Epithelial cell of esophagus (primary cell): ENCODE measurements around the gene CAMKV.

Experiments used
- DNase-seq: peaks from one replicate; pipeline ENCODE4 v3.0.0; 2010; ENCODE audit warnings: low read depth
- H3K4me3 ChIP-seq: 2 replicates; pipeline ENCODE4 v1.5.1; 2011; ENCODE audit warnings: mild to moderate bottlenecking, low read length, control low read depth
- TF ChIP-seq, protein P1 (sequence below): IDR thresholded peaks from 2 replicates; pipeline ENCODE4 v1.5.1; 2011; ENCODE audit warnings: low read depth, mild to moderate bottlenecking, low read length, control low read depth, inconsistent platforms; ENCODE audit not compliant: insufficient read depth; ENCODE audit errors: missing control alignments

Gene CAMKV

DNA sequence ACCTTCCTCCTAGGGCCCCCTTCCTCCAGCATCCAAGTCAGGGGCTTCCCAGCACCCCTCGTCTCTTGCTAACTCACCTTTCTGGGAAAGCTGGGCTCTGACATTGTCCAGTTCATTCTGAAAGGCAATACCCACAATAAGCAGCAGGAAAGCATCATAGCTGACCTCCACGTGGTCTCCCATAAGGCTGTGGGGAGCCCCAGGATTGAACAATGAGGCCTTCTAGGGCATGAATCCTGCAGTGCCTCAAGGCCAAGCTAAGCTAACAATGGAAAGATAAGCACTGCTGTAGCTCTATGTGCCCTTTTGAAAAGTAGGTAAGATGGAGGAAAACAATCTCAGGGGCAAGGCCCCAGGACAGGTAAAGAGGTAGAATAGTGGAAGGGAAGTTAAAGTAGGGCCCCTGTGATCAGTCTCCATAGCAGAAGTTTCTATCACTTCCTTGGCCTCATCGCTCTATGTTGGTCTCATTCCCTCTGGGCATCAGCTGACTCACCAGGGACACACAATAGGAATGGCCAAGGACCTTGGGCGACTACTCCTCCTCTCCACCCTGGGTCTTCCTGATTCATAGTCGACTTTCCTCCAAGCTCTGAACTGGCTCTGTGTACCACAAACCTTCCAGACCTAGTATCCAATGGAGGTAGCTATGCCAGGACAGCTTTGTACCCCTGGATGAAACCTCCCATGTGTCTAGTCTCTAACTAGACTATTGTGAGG is 25.1 kb downstream of the CAMKV start:
- DNase-seq, result no peak
- no peak overlapping the region for H3K4me3 ChIP-seq
- TF ChIP-seq, protein P1, sequence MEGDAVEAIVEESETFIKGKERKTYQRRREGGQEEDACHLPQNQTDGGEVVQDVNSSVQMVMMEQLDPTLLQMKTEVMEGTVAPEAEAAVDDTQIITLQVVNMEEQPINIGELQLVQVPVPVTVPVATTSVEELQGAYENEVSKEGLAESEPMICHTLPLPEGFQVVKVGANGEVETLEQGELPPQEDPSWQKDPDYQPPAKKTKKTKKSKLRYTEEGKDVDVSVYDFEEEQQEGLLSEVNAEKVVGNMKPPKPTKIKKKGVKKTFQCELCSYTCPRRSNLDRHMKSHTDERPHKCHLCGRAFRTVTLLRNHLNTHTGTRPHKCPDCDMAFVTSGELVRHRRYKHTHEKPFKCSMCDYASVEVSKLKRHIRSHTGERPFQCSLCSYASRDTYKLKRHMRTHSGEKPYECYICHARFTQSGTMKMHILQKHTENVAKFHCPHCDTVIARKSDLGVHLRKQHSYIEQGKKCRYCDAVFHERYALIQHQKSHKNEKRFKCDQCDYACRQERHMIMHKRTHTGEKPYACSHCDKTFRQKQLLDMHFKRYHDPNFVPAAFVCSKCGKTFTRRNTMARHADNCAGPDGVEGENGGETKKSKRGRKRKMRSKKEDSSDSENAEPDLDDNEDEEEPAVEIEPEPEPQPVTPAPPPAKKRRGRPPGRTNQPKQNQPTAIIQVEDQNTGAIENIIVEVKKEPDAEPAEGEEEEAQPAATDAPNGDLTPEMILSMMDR, result no peak

DNA sequence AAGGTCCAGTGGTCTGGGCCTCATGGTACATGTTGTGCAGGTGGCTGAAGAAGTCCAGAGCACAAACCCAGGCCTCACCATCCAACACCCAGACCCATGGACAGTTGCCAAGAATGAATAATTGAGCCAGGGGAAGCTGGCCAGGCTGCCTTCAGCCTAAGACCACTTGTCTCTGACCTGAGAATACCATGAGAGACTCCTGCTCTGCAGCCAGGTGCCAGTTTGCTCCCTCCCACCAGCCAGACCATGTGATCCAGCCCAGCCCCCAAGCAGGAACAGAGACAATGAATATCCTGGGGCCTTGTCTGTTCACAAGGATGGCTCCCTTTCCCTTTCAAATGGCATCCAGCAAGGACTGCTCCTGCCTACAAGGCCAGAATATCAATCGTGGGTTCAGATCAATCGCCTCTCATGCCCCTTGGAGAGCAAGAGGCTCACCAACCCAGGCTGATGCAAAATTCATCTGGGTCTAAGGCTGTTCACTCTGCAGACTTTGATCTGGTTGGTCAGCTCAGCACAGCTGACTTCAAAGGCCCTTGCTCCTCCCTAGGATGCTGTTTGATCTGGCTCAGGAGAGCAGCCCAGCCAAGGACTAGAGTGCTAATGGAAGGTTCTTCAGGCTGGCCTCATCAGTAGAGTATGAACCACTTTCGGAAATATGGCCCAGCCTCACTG is 26.7 kb downstream of the CAMKV start:
- no peak overlapping the region for H3K4me3 ChIP-seq
- TF ChIP-seq, protein P1, result no peak
- DNase-seq, result no peak

DNA sequence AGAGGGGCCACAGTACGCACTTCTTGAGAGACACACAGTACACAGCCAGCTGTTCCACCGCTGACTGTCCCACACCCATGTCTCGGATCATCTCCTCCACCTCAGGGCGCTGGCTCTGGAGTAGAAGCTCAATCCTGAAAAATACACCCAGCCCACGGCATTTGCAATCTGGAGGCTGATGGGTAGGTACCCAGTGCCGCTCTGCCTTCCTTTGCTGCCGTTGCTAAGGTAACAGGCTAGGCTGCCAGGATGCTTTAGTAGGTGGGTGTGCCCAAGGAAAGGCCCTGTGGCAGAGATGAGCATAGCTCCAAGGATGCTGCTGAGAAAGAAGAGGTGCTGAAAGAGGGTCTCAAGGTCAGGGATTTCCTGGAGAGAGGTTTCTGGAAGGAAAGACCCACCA is 27.9 kb downstream of the CAMKV start:
- TF ChIP-seq, protein P1, result no peak
- H3K4me3 ChIP-seq, result no peak overlapping the region
- no peak for DNase-seq

DNA sequence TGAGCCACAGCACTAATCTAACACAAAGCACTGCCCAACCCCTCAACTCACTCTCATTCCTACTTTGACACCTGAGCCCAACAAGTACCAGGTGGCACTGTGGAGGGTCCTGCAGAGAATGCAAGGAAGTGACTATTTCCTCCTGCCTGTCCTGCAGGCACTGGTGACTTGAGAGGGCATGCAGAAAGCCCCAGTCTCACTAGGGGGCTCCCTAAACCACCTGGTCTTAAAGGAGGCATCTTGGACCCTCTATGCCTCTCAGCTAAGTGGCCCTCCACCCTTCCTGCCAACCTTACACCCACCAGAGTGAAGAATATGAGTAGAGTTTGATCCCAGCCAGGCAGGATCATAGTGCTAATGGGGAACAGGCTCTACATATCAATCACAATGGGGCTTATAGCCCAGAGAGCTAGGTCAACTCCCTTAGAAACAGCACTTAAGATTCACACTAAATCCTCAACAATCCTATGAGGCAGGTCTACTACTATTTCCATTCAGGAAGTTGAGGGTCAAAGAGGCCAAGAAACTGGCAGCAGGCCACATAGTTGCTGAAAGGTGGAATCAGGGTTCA is 28.5 kb downstream of the CAMKV start:
- TF ChIP-seq, protein P1, result peak; percentile 38
- peak; percentile 38 for DNase-seq
- no peak overlapping the region for H3K4me3 ChIP-seq

DNA sequence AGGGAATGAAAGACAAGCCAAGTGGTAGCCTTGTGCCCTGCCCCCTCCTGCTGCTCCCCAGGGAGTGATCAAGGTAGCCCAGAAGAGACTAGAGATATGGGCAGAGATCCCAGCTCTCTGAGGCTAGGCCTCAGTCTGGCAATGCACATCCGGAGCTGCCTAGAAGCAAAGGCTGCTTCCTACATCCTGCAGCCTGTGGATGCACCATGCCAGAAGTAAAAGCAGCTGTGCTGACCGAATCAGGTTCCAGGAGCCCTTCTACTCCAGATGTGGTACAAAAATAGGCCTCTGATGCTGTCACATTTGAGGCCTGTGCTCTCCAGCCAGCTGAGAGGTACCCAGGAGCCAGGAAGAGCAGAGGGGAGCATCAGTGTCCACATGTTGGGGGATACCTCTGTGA is 29.3 kb downstream of the CAMKV start:
- TF ChIP-seq, protein P1, result no peak
- no peak for DNase-seq

DNA sequence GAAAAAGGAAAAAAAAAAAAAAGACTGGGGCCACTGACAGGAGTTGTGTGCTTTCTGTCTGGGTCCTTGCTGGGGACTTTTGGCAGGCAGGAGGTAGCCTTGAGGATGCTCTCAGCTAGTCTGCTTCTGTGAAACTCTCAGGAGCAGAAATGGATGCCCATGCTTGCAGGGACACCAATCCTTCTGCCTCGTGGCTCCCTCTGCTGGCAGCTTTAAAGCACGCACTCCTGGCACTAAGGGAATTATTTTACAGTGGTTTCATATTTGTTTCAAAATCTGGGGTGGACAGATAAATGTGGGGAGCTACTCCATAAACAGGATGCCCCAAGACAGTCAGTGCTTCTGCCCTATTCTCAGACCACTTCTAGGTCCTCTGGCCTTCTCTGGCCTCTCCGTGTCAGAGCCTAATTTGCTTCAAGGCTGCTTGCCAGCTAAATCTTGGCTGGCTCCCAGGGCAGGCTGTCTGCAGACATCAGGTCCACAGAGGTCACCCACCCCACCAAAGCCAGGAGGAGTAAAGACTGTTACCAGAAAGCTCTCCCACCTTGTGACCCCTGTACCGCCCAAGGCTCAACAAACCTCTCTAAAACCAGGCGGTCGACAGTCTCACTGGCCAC is 30.4 kb downstream of the CAMKV start:
- TF ChIP-seq, protein P1, result peak; percentile 90
- peak; percentile 80 for DNase-seq
- H3K4me3 ChIP-seq, result no peak overlapping the region

More for the DNA sequence above, 29.3 kb downstream of the CAMKV start:
- H3K4me3 ChIP-seq, result no peak overlapping the region
